Measurements from ENCODE around the gene TBC1D8.

Gene TBC1D8

DNA sequence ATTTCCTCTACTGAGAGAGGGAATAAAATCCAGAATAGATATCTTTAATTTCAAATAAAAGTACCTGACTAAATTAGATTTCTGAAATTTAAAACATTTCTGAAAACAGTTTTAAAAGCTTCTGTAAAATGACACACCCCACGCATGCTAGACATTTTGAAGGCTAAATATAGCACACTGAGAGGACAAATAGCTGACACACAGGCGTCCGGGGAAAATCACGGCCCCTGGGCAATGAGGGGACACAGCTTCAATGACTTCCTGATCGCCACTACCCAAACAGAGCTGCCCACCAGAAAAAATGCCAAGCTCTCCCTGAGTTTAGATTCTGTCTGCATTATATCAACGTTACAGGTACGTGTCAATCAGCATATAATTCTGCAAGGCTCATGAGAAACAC is 10.9 kb downstream of the TBC1D8 start:
- Histone ChIP-seq H3K4me3 (no peak overlapping the region), H3K27me3 (ENCODE audit: low read depth) (no peaks in the 10 kb centered on the region), H3K36me3 (replicated peaks) (no peaks in the 10 kb centered on the region), H3K9me3 (no peaks in the 10 kb centered on the region), H3K4me1 (no peaks in the 10 kb centered on the region)
- DNase-seq (ENCODE audit: low spot score in 2 of 2), result no peak
- in situ Hi-C loops (cut with MboI; ENCODE audit: low sequenced_read_pairs), result no loop called here

DNA sequence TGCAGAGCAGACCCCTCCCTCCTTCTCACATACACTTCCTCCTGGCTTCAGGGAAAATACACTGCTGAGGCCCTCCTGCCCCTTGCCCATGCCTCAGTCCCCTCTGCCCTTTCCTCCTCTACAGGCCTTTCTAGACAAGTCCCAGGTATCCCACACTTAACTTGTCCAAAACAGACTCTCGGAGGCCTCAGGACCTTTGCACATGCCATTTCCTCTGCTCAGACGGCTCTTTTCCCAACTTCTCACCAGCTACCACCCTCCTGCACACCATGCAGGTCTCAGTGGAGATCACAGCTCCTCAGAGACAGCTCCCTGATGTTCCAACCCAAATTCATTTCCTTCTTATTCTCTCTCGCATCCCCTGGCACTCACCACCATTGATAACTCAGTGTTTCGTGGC is 11.7 kb downstream of the TBC1D8 start:
- H3K9me3 ChIP-seq, result no peaks in the 10 kb centered on the region
- DNase-seq (ENCODE audit: low spot score in 2 of 2), result no peak
- H3K36me3 ChIP-seq (replicated peaks), result no peaks in the 10 kb centered on the region
- H3K27me3 ChIP-seq (ENCODE audit: low read depth), result no peaks in the 10 kb centered on the region
- in situ Hi-C loops (cut with MboI; ENCODE audit: low sequenced_read_pairs), result no loop called here
- no peak overlapping the region for H3K4me3 ChIP-seq
- H3K4me1 ChIP-seq, result no peaks in the 10 kb centered on the region

GRCh38 chr2:101135412-101136296 is 15.5 kb downstream of the TBC1D8 start:
- DNase-seq (ENCODE audit: low spot score in 2 of 2), result no peak
- H3K27me3 ChIP-seq (ENCODE audit: low read depth), result no peaks in the 10 kb centered on the region
- no peaks in the 10 kb centered on the region for H3K36me3 ChIP-seq (replicated peaks)
- in situ Hi-C loops (cut with MboI; ENCODE audit: low sequenced_read_pairs), result no loop called here
- no peaks in the 10 kb centered on the region for H3K9me3 ChIP-seq
- H3K4me3 ChIP-seq, result no peak overlapping the region
- H3K4me1 ChIP-seq, result no peaks in the 10 kb centered on the region

GRCh38 chr2:101133492-101134100 is 17.6 kb downstream of the TBC1D8 start:
- no peak overlapping the region for H3K4me3 ChIP-seq
- H3K9me3 ChIP-seq, result no peaks in the 10 kb centered on the region
- no peaks in the 10 kb centered on the region for H3K36me3 ChIP-seq (replicated peaks)
- in situ Hi-C loops (cut with MboI; ENCODE audit: low sequenced_read_pairs), result no loop called here
- H3K27me3 ChIP-seq (ENCODE audit: low read depth), result no peaks in the 10 kb centered on the region
- no peaks in the 10 kb centered on the region for H3K4me1 ChIP-seq
- no peak for DNase-seq (ENCODE audit: low spot score in 2 of 2)

GRCh38 chr2:101132202-101132601 is 19.0 kb downstream of the TBC1D8 start:
- H3K9me3 ChIP-seq, result no peaks in the 10 kb centered on the region
- H3K4me3 ChIP-seq, result no peak overlapping the region
- no peaks in the 10 kb centered on the region for H3K27me3 ChIP-seq (ENCODE audit: low read depth)
- H3K36me3 ChIP-seq (replicated peaks), result no peaks in the 10 kb centered on the region
- DNase-seq (ENCODE audit: low spot score in 2 of 2), result no peak
- no peaks in the 10 kb centered on the region for H3K4me1 ChIP-seq
- in situ Hi-C loops (cut with MboI; ENCODE audit: low sequenced_read_pairs), result no loop called here

DNA sequence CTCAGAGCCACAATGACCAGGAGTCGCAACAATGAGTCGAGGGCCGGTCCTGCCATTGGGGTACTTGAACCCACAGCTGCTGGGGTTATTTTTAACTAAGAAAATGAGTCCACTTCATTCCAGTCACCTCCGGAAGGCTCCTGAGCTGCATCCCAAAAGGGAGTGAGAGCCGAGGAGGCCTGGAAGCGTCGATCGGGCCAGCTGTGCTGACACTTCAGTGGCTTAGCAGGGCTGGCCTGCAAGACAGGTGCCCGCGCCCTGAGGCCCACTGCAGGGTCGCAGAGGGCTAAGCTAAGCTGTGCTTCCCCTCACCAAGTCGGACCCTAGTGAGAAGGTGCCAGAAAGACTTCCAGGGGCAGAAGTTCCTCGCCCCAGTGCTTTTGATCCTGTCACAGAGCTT is 21.1 kb downstream of the TBC1D8 start:
- in situ Hi-C loops (cut with MboI; ENCODE audit: low sequenced_read_pairs), result no loop called here
- H3K27me3 ChIP-seq (ENCODE audit: low read depth), result no peaks in the 10 kb centered on the region
- H3K9me3 ChIP-seq, result no peaks in the 10 kb centered on the region
- H3K36me3 ChIP-seq (replicated peaks), result no peaks in the 10 kb centered on the region
- H3K4me3 ChIP-seq, result no peak overlapping the region
- DNase-seq (ENCODE audit: low spot score in 2 of 2), result no peak
- H3K4me1 ChIP-seq, result no peaks in the 10 kb centered on the region

- Histone ChIP-seq H3K4me3 (no peak overlapping the region), H3K36me3 (replicated peaks) (no peaks in the 10 kb centered on the region), H3K9me3 (no peaks in the 10 kb centered on the region), H3K4me1 (no peaks in the 10 kb centered on the region), H3K27me3 (ENCODE audit: low read depth) (no peaks in the 10 kb centered on the region)
- DNase-seq (ENCODE audit: low spot score in 2 of 2), result no peak
- in situ Hi-C loops (cut with MboI; ENCODE audit: low sequenced_read_pairs), result no loop called here
These were observed 23.7 kb downstream of the TBC1D8 start for GRCh38 chr2:101127319-101128056.

DNA sequence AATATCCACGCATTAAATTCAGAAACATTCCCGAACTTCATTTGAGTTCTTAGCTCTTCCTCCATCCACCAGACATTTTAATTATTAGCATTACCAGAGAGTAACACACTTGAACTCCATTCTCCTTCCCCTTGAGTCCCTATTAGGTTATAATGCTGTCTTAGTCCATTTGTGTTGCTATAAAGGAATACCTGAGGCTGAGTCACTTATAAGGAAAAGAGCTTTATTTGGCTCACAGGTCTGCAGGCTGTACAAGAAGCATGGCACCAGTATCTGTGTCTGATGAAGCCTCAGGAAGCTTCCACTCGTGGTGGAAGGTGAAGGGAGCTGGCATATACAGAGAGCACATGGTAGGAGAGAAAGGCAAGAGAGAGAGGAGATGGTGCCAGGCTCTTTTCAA is 25.4 kb downstream of the TBC1D8 start:
- Histone ChIP-seq H3K36me3 (replicated peaks) (no peaks in the 10 kb centered on the region), H3K4me3 (no peak overlapping the region), H3K9me3 (no peaks in the 10 kb centered on the region), H3K4me1 (no peaks in the 10 kb centered on the region), H3K27me3 (ENCODE audit: low read depth) (no peaks in the 10 kb centered on the region)
- DNase-seq (ENCODE audit: low spot score in 2 of 2), result no peak
- in situ Hi-C loops (cut with MboI; ENCODE audit: low sequenced_read_pairs), result no loop called here

DNA sequence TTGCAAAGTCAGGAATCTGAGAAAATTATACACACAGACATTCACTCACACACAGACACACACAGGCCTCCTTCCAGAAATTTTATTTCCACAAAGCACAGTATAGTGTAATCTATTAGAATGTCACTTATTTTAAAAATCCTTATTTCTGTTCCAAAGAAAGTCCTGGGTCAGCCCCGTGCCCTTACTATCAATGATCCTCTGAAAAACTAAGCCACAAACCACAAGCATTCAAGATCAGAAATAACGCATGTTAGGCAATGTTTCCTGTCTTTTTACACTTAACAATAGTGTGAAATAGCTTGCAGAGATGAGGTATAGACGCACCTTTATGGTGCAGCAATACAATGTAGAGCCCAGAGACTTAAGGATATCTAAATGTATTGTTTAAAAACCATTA is 25.8 kb downstream of the TBC1D8 start:
- in situ Hi-C loops (cut with MboI; ENCODE audit: low sequenced_read_pairs), result no loop called here
- DNase-seq (ENCODE audit: low spot score in 2 of 2), result no peak
- no peaks in the 10 kb centered on the region for H3K27me3 ChIP-seq (ENCODE audit: low read depth)
- H3K4me3 ChIP-seq, result no peak overlapping the region
- H3K4me1 ChIP-seq, result no peaks in the 10 kb centered on the region
- H3K9me3 ChIP-seq, result no peaks in the 10 kb centered on the region
- no peaks in the 10 kb centered on the region for H3K36me3 ChIP-seq (replicated peaks)

GRCh38 chr2:101124643-101125366 is 26.4 kb downstream of the TBC1D8 start:
- Histone ChIP-seq H3K27me3 (ENCODE audit: low read depth) (no peaks in the 10 kb centered on the region), H3K4me3 (no peak overlapping the region), H3K36me3 (replicated peaks) (no peaks in the 10 kb centered on the region), H3K9me3 (no peaks in the 10 kb centered on the region), H3K4me1 (no peaks in the 10 kb centered on the region)
- in situ Hi-C loops (cut with MboI; ENCODE audit: low sequenced_read_pairs), result no loop called here
- no peak for DNase-seq (ENCODE audit: low spot score in 2 of 2)

DNA sequence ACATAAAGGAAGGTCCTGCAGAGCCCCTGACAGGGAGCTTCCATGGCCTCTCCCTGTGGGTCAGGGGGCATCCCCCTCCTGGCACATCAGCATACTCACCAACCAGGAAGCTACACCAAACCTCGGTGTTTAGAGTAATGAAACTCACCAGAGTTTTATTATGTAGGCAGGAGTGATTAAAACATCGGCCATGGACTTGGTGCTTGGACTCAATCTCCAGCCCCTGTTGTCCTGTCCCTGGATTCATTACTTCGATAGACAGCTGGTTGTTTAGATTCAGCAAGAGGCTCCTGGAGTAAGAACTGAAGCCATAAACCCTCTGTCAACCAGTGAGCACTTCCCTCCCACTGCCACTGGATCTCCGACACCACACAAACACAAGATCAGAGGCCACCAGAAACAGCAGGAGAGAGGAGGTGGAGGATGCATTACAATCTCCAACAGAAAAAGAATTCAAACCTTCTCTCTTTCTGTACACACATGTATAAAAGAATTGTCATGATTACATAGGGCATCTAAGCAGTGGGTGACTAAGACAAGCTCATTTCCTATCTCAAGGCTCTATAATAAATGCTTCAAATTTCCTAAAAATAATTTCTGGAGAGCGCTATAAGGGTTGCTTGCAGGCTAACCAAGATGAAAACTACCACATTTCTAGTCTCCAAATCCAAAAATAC is 27.2 kb downstream of the TBC1D8 start:
- DNase-seq (ENCODE audit: low spot score in 2 of 2), result no peak
- H3K4me1 ChIP-seq, result no peaks in the 10 kb centered on the region
- no peak overlapping the region for H3K4me3 ChIP-seq
- in situ Hi-C loops (cut with MboI; ENCODE audit: low sequenced_read_pairs), result no loop called here
- H3K9me3 ChIP-seq, result no peaks in the 10 kb centered on the region
- no peaks in the 10 kb centered on the region for H3K36me3 ChIP-seq (replicated peaks)
- no peaks in the 10 kb centered on the region for H3K27me3 ChIP-seq (ENCODE audit: low read depth)

- in situ Hi-C loops (cut with MboI; ENCODE audit: low sequenced_read_pairs), result no loop called here
These were observed 30.0 kb downstream of the TBC1D8 start for GRCh38 chr2:101121174-101121573.

More at GRCh38 chr2:101121174-101121573, 30.0 kb downstream of the TBC1D8 start:
- no peak for DNase-seq (ENCODE audit: low spot score in 2 of 2)
- Histone ChIP-seq H3K27me3 (ENCODE audit: low read depth) (no peaks in the 10 kb centered on the region), H3K4me1 (no peaks in the 10 kb centered on the region), H3K36me3 (replicated peaks) (no peaks in the 10 kb centered on the region), H3K4me3 (no peak overlapping the region), H3K9me3 (no peaks in the 10 kb centered on the region)
